Stimulated activated naive CD4-positive, alpha-beta T cell treated with Interleukin-2 at 50 U/mL for 16 hours (primary cell): ENCODE data around the gene FLT1.

Experiments used
- DNase-seq: peaks from one replicate; lab custom pipeline; 2025; lab: John Stamatoyannopoulos, UW

The FLT1 gene

GRCh38 chr13:28528848-28529247, 33.9 kb upstream of the FLT1 start:
- no peak for DNase-seq

GRCh38 chr13:28528388-28528787, 33.5 kb upstream of the FLT1 start:
- DNase-seq, result no peak

GRCh38 chr13:28527629-28528028, 32.7 kb upstream of the FLT1 start:
- DNase-seq, result no peak

GRCh38 chr13:28526876-28527275, 31.9 kb upstream of the FLT1 start:
- DNase-seq, result no peak

GRCh38 chr13:28522871-28523270, 27.9 kb upstream of the FLT1 start:
- DNase-seq, result no peak

GRCh38 chr13:28513745-28514144, 18.8 kb upstream of the FLT1 start:
- DNase-seq, result no peak

- no peak for DNase-seq
Observed at GRCh38 chr13:28510542-28510941, 15.6 kb upstream of the FLT1 start.

- no peak for DNase-seq
Observed at GRCh38 chr13:28510066-28510465, 15.1 kb upstream of the FLT1 start.

- no peak for DNase-seq
Observed at GRCh38 chr13:28505543-28506135, 10.7 kb upstream of the FLT1 start.

- DNase-seq, result no peak
Observed at GRCh38 chr13:28503182-28503967, 8.4 kb upstream of the FLT1 start.

GRCh38 chr13:28501547-28501946, 6.6 kb upstream of the FLT1 start:
- no peak for DNase-seq

GRCh38 chr13:28499609-28500008, 4.7 kb upstream of the FLT1 start:
- no peak for DNase-seq

GRCh38 chr13:28498481-28499115, 3.7 kb upstream of the FLT1 start:
- no peak for DNase-seq

GRCh38 chr13:28497143-28497876, 2.4 kb upstream of the FLT1 start:
- no peak for DNase-seq

GRCh38 chr13:28496188-28496564, 1.2 kb upstream of the FLT1 start:
- no peak for DNase-seq

- DNase-seq, result no peak
Observed at GRCh38 chr13:28495538-28496187, 735 bp upstream of the FLT1 start.

- DNase-seq, result no peak
Observed at GRCh38 chr13:28494504-28494777, 487 bp downstream of the FLT1 start.

GRCh38 chr13:28493740-28494503, 1.0 kb downstream of the FLT1 start:
- DNase-seq, result no peak

GRCh38 chr13:28492569-28493367, 2.2 kb downstream of the FLT1 start:
- DNase-seq, result no peak

- DNase-seq, result no peak
Observed at GRCh38 chr13:28490061-28490460, 4.9 kb downstream of the FLT1 start.

GRCh38 chr13:28489524-28489931, 5.4 kb downstream of the FLT1 start:
- no peak for DNase-seq
